ENCODE results near the gene POLN. TPM values are rescaled to one million over a fixed set of nuclear protein-coding genes. Genes with fewer than 3 reads are reported as not detected.
A peak's percentile ranks its signal among the peaks of the same experiment; 100 is the strongest.
"Not testable (repeated sequence)": the region's sequence is repeated elsewhere in the genome, so short reads cannot be mapped to it uniquely, and the experiment has no call there.

The POLN gene
- total and polyA plus RNA-seq, 8 donors, result 2.7 to 5.7 (median 3.9) TPM

DNA sequence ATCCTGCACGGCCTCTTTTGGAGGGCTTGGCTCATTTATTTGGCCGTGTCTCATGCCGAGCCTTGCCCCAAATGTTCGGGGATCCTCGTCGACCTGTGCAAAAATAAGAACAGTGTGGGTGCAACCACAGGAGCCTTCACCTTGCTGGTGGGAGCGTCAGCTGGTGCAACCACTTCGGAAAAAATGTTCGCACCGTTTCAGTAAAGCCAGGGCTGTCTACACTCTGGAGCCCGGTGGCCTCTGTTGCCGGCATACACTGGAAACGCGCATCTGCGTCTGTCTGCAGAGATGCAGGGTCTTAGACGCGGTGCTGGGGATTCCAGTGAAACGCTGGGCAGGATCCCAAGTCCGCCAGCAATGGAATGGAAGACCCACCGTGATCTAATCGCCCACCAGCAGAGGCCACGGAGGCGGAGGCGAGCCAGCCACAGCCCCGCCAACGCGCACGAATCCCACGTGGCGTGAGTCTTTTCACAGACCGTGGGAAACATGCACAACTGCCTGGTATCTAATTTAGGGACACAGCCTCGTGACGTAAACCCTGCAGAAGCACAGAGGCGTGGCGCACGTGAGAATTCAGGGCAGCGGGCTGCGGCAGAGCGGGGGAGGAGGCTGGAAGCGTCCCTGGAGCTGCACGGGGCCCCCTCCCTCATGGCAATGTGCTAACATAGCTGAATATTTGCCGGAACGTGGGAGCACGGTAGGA lies 33.8 kb upstream of the POLN start:
- DNase-seq (no peak), ATAC-seq (no peak)
- intact Hi-C loops (cut with DNase I), result no loop called here
- H3K4me3 ChIP-seq, result no peak overlapping the region
- TF ChIP-seq, protein P1, sequence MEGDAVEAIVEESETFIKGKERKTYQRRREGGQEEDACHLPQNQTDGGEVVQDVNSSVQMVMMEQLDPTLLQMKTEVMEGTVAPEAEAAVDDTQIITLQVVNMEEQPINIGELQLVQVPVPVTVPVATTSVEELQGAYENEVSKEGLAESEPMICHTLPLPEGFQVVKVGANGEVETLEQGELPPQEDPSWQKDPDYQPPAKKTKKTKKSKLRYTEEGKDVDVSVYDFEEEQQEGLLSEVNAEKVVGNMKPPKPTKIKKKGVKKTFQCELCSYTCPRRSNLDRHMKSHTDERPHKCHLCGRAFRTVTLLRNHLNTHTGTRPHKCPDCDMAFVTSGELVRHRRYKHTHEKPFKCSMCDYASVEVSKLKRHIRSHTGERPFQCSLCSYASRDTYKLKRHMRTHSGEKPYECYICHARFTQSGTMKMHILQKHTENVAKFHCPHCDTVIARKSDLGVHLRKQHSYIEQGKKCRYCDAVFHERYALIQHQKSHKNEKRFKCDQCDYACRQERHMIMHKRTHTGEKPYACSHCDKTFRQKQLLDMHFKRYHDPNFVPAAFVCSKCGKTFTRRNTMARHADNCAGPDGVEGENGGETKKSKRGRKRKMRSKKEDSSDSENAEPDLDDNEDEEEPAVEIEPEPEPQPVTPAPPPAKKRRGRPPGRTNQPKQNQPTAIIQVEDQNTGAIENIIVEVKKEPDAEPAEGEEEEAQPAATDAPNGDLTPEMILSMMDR (IDR thresholded peaks at IDR 0.05), result no peak
- H3K9me3 ChIP-seq, result no peaks in the 10 kb centered on the region
- no peaks in the 10 kb centered on the region for H3K27me3 ChIP-seq
- H3K36me3 ChIP-seq, result no peaks in the 10 kb centered on the region
- no peaks in the 10 kb centered on the region for H3K4me1 ChIP-seq
- no peak overlapping the region for H3K27ac ChIP-seq

DNA sequence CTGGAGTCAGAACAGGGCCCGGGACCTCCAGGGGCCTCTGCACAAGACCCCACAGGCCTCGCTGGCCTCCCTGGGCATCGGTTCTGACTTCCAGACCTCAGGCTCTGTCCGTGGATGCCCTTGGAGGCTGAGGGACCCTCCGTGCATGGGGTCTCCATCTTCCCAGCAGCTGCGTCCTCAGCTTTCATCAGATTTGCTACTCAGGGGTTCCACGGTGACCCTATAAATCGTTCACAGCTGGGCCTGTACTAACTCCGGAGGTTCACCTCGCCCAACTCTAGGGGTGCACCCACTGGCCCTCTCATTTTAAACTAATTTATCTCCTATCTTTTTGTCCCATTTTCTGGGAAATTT lies 33.1 kb upstream of the POLN start:
- H3K36me3 ChIP-seq; ATAC-seq; H3K27ac ChIP-seq; H3K4me1 ChIP-seq; H3K9me3 ChIP-seq; H3K27me3 ChIP-seq; H3K4me3 ChIP-seq; DNase-seq; intact Hi-C loops (cut with DNase I): not testable (repeated sequence)

DNA sequence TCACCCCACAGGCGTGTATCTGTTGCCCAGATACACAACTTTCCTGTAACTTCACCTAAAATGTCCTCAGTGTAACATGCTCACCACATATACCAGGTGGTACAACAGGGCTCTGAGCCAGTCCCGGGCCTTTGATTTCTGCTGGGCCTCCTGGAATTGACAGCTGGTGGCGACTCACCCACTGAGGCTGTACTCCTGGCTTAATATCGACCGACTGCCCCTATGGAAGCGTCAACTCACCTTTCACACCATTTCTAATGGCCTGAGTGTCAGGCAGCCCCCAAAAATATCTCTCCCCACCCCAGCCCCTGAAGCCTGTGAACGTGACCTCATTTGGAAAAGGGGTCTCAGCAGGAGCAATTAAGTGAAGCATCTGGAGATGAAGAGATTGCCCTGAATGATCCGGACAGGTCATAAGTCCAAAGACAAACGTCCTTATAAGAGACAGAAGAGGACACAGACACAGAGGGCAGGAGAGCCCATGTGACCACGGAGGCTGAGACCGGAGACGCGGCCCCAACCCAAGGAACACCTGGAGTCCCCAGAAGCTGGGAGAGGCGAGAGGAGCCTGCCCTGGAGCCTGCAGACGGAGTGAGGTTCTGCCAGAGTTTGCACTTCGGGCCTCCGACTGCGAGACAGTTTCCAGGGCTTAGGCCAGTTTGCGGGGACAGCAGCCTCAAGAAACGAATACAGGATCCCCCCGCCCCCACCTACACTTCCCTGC lies 32.6 kb upstream of the POLN start:
- no peak overlapping the region for H3K4me3 ChIP-seq
- no peak for ATAC-seq

DNA sequence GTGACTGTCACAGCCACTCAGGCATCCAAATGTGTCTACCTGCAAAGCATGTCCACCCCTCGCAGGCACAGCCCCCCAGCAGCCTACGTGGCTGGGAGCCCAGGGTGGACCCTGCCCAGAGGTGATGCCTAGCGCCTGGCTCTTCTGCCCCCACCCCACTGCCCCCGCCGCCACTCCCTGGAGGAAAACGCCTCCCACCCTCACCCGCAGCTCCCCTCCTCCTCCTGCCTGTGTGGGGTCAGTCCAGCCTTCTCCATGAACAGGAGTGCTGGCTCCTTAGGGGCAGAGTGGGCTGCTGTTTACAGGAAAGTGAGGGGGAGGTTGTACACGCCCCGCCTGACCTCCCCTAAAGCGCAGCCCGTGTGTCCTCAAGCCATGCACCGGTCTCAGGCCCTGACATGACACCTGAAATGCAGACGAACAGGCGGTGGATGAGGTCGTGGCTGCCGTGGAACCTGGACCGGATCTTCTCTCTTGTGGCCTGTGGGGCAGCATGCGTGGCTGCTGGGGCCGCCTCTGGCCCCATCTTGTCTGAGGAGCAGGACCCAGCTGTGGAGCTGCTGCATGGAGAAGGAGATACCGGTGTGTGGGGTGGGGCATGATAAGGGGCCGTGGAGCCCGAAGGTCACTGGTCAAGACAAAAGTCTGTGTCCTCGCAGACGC lies 31.9 kb upstream of the POLN start:
- Histone ChIP-seq H3K36me3 (no peaks in the 10 kb centered on the region), H3K27ac (no peak overlapping the region), H3K4me3 (no peak overlapping the region), H3K4me1 (no peaks in the 10 kb centered on the region), H3K27me3 (no peaks in the 10 kb centered on the region), H3K9me3 (no peaks in the 10 kb centered on the region)
- ATAC-seq (no peak), DNase-seq (peak in 1 of 4 donors; percentile 66)
- TF ChIP-seq, protein P1 (IDR thresholded peaks at IDR 0.05), result no peak
- intact Hi-C loops (cut with DNase I), result no loop called here

More for the DNA sequence above, 32.6 kb upstream of the POLN start:
- Histone ChIP-seq H3K27ac (no peak overlapping the region), H3K4me1 (no peaks in the 10 kb centered on the region), H3K9me3 (no peaks in the 10 kb centered on the region), H3K36me3 (no peaks in the 10 kb centered on the region), H3K27me3 (no peaks in the 10 kb centered on the region)
- intact Hi-C loops (cut with DNase I), result no loop called here
- DNase-seq, result peak in 1 of 4 donors; percentile 71
- TF ChIP-seq, protein P1 (IDR thresholded peaks at IDR 0.05), result no peak

DNA sequence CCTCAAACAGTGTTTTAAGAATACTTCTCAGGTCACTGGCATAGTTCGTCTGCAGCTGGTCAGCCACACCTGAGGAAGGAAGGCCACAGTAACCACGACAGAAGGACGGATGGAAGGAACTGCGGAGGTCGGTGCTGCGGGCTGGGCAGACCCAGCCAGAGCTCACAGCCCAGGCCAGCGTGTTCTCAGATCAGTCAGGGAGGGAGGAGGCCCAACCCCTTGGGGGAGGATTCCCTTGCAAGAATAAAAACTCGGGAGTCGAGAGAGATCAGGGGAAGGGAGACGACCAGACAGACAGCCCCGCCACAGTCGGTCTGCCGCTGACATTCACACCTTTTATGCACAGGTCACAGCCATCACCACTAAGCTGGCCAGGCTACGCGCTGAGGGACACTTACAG lies 31.3 kb upstream of the POLN start:
- TF ChIP-seq, protein P1 (IDR thresholded peaks at IDR 0.05), result no peak
- ATAC-seq (no peak), DNase-seq (no peak)
- H3K27ac ChIP-seq, result no peak overlapping the region
- H3K36me3 ChIP-seq, result no peaks in the 10 kb centered on the region
- H3K4me1 ChIP-seq, result no peaks in the 10 kb centered on the region
- intact Hi-C loops (cut with DNase I), result no loop called here
- no peak overlapping the region for H3K4me3 ChIP-seq
- H3K27me3 ChIP-seq, result no peaks in the 10 kb centered on the region
- H3K9me3 ChIP-seq, result no peaks in the 10 kb centered on the region

Measured in left lung (tissue), 10 donors.